ENCODE measurements around the gene CMC2. TPM values are rescaled to one million over a fixed set of nuclear protein-coding genes. Genes with fewer than 3 reads are reported as not detected.

The CMC2 gene
- total RNA-seq, 1 donor from 2014 or later = 46.6 TPM

DNA sequence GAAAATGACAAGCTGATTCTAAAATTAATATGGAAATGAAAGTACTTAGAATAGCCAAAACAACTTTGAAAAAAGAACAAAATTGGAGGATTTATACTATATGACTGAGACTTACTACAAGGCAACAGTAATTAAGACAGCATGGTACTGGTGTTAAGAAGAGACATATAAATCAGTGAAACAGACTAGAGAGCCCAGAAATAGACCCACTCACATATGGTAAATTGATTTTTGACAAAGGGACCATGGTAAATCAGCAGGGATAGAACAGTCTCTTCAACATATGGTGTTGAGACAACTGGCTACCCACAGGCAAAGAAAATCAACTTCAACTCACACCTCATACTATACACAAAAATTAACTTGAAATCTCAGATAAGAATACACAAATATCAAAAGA, 12.9 kb downstream of the CMC2 start:
- no peaks in the 10 kb centered on the region for H3K27me3 ChIP-seq (ENCODE audit: low read depth)
- no peak overlapping the region for H3K4me3 ChIP-seq
- ATAC-seq (no peak), DNase-seq (no peak)
- intact Hi-C loops (cut with DNase I) = no loop called here
- peaks cover 11% of the 10 kb centered on the region for H3K4me1 ChIP-seq
- no peak overlapping the region for H3K27ac ChIP-seq
- TF ChIP-seq, protein P1, sequence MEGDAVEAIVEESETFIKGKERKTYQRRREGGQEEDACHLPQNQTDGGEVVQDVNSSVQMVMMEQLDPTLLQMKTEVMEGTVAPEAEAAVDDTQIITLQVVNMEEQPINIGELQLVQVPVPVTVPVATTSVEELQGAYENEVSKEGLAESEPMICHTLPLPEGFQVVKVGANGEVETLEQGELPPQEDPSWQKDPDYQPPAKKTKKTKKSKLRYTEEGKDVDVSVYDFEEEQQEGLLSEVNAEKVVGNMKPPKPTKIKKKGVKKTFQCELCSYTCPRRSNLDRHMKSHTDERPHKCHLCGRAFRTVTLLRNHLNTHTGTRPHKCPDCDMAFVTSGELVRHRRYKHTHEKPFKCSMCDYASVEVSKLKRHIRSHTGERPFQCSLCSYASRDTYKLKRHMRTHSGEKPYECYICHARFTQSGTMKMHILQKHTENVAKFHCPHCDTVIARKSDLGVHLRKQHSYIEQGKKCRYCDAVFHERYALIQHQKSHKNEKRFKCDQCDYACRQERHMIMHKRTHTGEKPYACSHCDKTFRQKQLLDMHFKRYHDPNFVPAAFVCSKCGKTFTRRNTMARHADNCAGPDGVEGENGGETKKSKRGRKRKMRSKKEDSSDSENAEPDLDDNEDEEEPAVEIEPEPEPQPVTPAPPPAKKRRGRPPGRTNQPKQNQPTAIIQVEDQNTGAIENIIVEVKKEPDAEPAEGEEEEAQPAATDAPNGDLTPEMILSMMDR (IDR thresholded peaks at IDR 0.05) = no peak
- no peaks in the 10 kb centered on the region for H3K36me3 ChIP-seq
- H3K9me3 ChIP-seq = no peaks in the 10 kb centered on the region

DNA sequence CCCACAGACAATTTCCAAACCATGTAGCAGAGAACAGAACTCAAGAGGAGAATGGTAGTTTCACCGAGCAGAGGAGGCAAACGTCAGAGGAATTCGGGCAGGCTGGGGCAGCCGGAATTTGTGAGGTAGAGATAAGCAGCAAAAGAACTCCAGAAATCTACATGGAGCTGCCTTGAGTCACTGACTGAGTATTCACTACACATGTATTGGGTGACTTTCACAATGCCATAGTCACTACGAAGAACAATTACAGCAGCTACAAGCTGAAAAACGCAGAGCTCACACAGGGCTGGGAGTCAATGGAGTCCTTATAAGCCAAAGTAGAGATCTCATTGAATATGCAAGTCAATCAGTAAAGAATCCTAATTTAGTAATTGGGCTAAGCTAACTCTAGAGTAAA, 13.4 kb downstream of the CMC2 start:
- H3K36me3 ChIP-seq = no peaks in the 10 kb centered on the region
- TF ChIP-seq, protein P1 (IDR thresholded peaks at IDR 0.05) = no peak
- H3K4me1 ChIP-seq = peaks cover 11% of the 10 kb centered on the region
- intact Hi-C loops (cut with DNase I) = no loop called here
- H3K27ac ChIP-seq = no peak overlapping the region
- DNase-seq (no peak), ATAC-seq (peak in 1 of 2 donors; percentile 90)
- no peaks in the 10 kb centered on the region for H3K9me3 ChIP-seq
- H3K4me3 ChIP-seq = no peak overlapping the region
- H3K27me3 ChIP-seq (ENCODE audit: low read depth) = no peaks in the 10 kb centered on the region

DNA sequence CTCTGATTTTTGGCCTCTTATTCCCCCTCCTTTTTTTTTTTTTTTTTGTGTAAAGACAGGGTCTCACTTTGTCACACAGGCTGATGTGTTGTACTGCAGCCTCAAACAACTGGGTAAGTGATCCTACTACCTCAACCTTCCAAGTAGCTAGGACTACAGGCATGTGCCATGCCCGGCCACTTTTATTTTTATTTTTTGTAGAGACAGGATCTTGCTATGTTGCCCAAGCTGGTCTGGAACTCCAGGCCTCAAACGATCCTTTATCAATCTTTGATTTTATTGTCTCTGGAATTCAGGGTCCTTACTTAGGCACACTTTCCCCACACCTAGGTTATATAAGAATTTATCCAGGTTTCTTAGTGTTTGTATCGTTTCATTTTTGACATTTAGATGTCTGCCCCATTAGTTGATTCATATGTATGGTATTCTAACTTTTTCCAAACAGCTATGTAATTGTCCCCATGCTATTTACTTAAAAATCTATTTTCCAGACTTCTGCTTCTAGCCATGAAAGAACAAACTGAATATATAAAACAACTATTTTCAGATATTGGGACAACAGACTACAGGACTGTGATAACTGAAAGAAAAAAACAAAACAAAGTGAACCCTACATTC, 13.9 kb downstream of the CMC2 start:
- Histone ChIP-seq H3K27ac (no peak overlapping the region), H3K4me1 (peaks cover 9% of the 10 kb centered on the region), H3K27me3 (ENCODE audit: low read depth) (no peaks in the 10 kb centered on the region), H3K36me3 (no peaks in the 10 kb centered on the region), H3K9me3 (no peaks in the 10 kb centered on the region), H3K4me3 (no peak overlapping the region)
- intact Hi-C loops (cut with DNase I) = no loop called here
- TF ChIP-seq, protein P1 (IDR thresholded peaks at IDR 0.05) = no peak
- ATAC-seq = no peak
- DNase-seq = no peak

DNA sequence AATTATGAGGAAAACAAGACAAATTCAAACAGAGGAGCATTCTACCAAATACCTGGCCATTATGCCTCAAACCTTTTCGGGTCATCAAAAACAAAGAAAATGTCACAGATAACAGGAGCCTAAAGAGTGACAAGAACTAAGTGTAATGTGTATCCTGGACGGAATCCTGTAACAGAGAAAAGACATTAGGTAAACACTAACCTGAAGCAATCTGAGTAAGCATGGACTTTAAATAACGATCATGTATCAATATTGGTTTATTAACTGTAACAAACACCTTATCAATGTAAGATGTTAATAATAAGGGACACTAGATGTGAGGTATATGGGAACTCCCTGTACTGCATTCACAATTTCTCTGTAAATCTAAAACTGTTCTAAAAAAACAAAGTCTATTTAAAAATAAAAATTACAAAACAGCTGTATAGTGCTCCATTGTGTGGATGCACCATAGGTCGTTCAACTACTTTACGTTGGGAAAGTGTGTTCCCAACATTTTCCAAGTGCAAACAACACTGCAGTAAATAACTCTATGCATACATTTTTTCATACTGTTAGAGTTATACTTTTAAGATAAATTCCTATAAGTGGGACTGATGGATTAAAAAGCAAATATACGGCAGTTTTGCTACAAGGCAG, 14.8 kb downstream of the CMC2 start:
- ATAC-seq (no peak), DNase-seq (no peak)
- intact Hi-C loops (cut with DNase I) = no loop called here
- Histone ChIP-seq H3K9me3 (no peaks in the 10 kb centered on the region), H3K27me3 (ENCODE audit: low read depth) (no peaks in the 10 kb centered on the region), H3K27ac (no peak overlapping the region), H3K4me3 (no peak overlapping the region), H3K4me1 (peaks cover 1% of the 10 kb centered on the region), H3K36me3 (no peaks in the 10 kb centered on the region)
- TF ChIP-seq, protein P1 (IDR thresholded peaks at IDR 0.05) = no peak

DNA sequence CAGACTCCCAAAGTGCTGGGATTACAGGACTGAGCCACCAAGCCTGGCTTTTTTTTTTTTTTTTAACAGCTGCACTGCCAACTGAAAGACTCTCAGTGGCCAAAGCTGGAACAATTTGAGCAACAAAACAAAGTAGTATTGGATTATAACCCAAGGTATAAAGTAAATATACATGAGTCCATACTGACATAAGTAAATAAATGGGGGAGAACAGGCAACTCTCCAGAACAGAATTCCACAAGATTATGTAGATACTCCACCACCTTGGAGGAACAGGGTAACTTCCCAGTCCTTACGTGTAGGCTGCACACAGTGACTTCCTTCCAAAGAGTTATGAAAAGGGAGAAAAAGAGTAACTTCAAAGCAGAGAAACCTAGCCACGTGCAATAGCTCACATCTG, 15.7 kb downstream of the CMC2 start:
- TF ChIP-seq, protein P1 (IDR thresholded peaks at IDR 0.05) = no peak
- ATAC-seq = no peak
- intact Hi-C loops (cut with DNase I) = no loop called here
- Histone ChIP-seq H3K36me3 (no peaks in the 10 kb centered on the region), H3K4me1 (no peaks in the 10 kb centered on the region), H3K9me3 (no peaks in the 10 kb centered on the region), H3K27ac (no peak overlapping the region), H3K4me3 (no peak overlapping the region), H3K27me3 (ENCODE audit: low read depth) (no peaks in the 10 kb centered on the region)
- DNase-seq = no peak
